Pons (tissue), 1 donor: ENCODE measurements around the gene VEZT.
"Not testable (repeated sequence)": the region's sequence is repeated elsewhere in the genome, so short reads cannot be mapped to it uniquely, and the experiment has no call there.

Source experiments
- DNase-seq: peaks from one replicate; pipeline ENCODE4 v3.0.0-alpha.2; 2016; ENCODE audit warnings: low spot score

Gene VEZT

GRCh38 chr12:95224202-95225170 is 6.9 kb downstream of the VEZT start:
- no peak for DNase-seq

GRCh38 chr12:95225645-95226212 is 8.1 kb downstream of the VEZT start:
- no peak for DNase-seq

GRCh38 chr12:95227818-95228356 is 10.3 kb downstream of the VEZT start:
- no peak for DNase-seq

- DNase-seq, result no peak
Measured at GRCh38 chr12:95228617-95229016, 11.0 kb downstream of the VEZT start.

GRCh38 chr12:95229636-95230035 is 12.0 kb downstream of the VEZT start:
- no peak for DNase-seq

GRCh38 chr12:95230313-95230712 is 12.7 kb downstream of the VEZT start:
- DNase-seq, result no peak

- DNase-seq, result no peak
Measured at GRCh38 chr12:95231190-95231589, 13.6 kb downstream of the VEZT start.

- DNase-seq, result not testable (repeated sequence)
Measured at GRCh38 chr12:95234187-95234586, 16.6 kb downstream of the VEZT start.

- DNase-seq, result not testable (repeated sequence)
Measured at GRCh38 chr12:95235621-95236020, 18.0 kb downstream of the VEZT start.

GRCh38 chr12:95237315-95237714 is 19.7 kb downstream of the VEZT start:
- no peak for DNase-seq

- no peak for DNase-seq
Measured at GRCh38 chr12:95238150-95238549, 20.5 kb downstream of the VEZT start.

GRCh38 chr12:95239216-95239615 is 21.6 kb downstream of the VEZT start:
- no peak for DNase-seq

- DNase-seq, result not testable (repeated sequence)
Measured at GRCh38 chr12:95239835-95240234, 22.2 kb downstream of the VEZT start.

- no peak for DNase-seq
Measured at GRCh38 chr12:95240556-95240955, 22.9 kb downstream of the VEZT start.

GRCh38 chr12:95241138-95241537 is 23.5 kb downstream of the VEZT start:
- DNase-seq, result not testable (repeated sequence)

- no peak for DNase-seq
Measured at GRCh38 chr12:95241761-95242506, 24.3 kb downstream of the VEZT start.

- no peak for DNase-seq
Measured at GRCh38 chr12:95243497-95244183, 26.0 kb downstream of the VEZT start.

GRCh38 chr12:95244350-95244749 is 26.7 kb downstream of the VEZT start:
- DNase-seq, result no peak

- no peak for DNase-seq
Measured at GRCh38 chr12:95248095-95248494, 30.5 kb downstream of the VEZT start.

GRCh38 chr12:95248604-95249360 is 31.2 kb downstream of the VEZT start:
- no peak for DNase-seq

- DNase-seq, result no peak
Measured at GRCh38 chr12:95253386-95253785, 35.8 kb downstream of the VEZT start.
